Stimulated activated naive CD4-positive, alpha-beta T cell (primary cell): ENCODE results near the gene CCT2.

Experiments used
- DNase-seq, 6 experiments: peaks; one replicate each; lab custom pipeline; 2025; lab: John Stamatoyannopoulos, UW

The CCT2 gene

DNA sequence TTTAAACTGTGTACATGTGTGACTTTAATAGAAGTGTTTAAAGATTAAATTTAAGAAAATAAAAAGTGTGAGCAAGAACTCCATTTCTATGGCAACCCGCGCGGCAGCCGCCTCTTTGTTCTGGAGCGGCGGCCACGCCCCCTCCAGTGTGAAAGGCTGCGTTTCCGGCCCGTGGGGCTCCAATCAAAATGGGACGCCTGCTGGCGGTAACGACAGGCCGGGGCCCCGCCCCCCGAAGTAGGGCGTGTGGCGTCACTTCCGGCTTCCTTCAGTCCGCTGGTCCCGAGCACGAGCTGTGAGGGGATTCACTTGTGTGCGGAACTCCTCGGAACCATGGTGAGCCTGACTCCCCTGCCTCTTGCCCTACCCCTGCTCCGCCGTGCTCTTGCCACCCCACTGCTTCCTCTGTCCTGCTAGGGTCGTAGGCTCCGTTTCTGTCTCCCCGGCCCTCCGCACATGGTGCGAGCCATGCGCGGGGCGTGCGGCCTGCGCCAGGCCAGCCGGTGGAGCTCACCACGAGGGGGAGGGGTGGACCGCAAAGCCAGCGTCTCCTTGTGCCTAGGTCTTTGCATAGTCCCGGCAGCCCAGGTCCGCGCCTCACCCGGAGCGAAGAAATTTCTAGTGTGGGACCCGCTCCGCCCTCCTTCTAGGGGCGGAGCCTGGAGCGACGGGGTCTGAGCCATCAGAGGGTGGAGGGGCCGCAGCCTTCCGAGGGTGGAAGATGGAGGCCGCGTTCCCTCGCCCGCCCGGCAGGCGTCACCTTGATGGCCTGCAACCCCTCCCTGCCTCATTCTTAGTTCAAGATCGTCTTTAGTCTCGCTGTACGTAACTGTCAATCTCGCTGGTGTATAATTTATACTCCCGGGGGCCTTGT is at the start of gene CCT2:
CCT2 (plus strand) TSS at position 271 of the 874 bp plus-strand sequence; CDS start at position 334, 63 bp downstream.
- DNase-seq = peak; percentile 89 to 96 (median 94)

DNA sequence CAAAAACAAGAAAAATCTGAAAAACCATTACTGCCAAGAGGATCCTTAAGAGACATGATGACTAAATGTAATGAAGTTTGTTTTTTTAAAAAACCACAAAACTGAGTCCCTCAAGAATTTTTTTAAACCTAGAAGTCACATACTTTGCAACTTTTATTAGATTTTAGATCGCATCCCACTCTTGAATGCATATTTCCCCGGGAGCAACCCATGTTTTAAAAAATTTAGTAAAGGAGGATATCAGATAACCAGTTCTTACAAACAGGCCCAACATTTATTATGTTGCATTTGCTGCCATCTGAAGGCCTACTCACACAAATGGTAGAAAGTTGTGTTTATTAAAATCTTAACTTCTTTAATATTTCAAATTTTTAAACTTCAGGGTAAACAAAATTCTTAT is 44.3 kb upstream of the CCT2 start:
- no peak for DNase-seq

DNA sequence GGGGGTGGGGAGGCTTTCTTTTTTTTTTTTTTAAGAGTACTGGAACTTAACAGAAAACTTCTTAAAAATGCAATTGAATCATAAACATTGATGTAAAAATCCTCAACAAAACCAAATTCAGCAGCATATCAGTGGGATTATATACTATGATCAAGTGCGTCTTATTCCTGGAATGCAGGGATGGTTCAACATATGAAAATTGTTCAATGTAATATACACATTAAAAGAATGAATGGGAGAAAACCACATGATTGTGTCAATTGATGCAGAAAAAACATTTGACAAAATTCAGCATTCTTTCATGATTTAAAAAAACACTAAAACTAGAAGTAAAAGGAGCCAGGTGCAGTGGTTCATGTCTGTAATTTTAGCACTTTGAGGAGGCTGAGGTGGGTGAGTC is 41.2 kb upstream of the CCT2 start:
- no peak for DNase-seq

DNA sequence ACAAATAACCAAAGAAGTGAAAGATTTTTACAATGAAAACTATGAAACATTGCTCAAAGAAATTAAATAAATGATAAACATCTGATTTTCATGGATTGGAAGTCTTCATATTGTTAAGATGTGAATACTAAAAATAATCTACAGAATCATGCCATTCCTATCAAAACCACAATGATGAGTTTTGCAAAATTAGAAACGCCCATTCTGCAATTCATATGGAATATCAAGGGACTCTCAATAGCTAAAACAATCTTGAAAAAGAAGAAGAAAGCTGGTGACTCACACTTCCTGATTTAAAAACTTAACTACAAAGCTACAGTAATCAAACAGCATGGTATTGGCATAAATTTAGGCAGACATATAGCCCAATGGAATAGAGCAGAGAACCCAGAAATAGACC is 40.2 kb upstream of the CCT2 start:
- no peak for DNase-seq

DNA sequence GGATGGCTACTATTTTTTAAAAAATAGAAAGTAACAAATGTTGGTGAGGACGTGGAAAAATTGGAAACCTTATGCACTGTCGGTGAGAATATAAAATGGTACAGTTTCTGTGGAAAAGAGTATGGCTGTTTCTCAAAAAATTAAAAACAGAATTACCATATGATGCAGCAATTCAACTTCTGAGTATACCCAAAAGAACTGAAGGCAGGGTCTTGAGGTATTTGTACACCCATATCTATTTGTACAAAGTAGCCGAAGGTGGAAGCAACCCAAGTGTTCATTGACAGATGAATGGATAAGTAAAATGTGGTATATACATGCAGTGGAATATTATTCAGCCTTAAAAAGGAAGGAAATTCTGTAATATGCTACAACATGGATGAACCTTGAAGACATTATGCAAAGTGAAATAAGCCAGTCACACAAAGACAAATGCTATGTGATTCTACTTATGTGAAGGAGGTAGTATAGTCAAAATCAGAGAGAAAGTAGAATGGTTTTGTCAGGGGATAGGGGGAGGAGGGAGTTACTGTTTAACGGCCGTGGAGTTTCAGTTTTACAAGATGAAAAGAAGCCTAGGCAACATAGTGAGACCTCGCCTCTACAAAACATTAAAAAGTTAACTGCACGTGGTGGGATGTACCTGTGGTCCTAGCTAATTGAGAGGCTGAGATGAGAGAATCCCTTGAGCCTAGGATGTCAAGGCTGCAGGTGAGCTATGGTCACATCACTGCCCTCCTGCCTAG is 38.4 kb upstream of the CCT2 start:
- DNase-seq = no peak

DNA sequence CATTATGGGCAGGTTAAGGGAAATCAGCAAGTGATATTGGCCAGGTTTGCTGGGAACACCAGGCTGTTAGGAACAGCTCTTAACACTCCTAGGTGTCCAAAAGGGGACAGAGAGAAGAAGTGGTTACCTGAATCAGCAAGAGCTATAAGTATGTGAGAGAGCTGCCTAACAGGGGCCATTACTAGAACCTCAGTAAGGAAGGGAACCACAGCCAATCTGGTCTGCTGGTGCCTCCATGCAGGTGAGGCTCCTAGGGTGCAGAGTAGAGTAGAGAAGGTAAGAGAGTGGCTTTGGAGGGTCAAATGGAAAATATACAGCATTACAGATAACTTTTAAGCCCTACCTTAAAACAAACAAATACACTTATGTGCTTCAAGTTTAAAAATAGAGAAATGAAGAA is 36.6 kb upstream of the CCT2 start:
- DNase-seq = no peak

DNA sequence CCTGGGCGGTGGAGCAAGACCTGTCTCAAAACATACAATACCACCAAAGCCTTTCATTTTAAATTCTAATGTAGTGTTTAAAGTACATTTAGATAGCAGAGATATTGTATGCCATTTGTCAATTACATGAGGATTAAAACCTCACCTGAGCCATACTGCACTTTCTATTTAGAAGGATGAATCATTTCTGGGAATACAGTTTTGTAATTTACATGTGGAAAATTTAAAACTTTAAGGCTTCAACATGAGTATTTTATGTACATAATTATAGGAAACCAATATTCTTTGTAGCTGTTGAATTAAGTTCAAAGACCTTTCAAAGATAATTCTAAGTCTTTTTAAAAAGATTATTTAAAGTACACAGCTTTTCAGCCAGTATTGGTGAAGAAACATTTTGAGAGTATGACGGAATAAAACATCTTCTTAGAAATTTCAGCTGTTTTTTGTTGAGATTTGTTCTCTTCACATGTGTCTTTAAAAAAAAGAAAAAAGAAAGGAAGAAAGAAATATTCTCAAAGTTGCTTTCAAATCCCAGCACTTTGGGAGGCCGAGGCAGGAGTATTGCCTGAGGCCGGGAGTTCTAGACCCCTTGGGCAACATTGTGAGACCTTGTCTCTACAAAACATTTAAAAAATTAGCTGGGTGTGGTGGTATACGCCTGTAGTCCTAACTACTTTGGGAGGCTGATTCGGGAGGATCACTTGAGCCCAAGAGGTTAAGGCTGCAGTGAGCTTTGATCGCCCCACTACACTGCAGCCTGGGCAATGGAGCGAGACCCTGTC is 34.5 kb upstream of the CCT2 start:
- no peak for DNase-seq

DNA sequence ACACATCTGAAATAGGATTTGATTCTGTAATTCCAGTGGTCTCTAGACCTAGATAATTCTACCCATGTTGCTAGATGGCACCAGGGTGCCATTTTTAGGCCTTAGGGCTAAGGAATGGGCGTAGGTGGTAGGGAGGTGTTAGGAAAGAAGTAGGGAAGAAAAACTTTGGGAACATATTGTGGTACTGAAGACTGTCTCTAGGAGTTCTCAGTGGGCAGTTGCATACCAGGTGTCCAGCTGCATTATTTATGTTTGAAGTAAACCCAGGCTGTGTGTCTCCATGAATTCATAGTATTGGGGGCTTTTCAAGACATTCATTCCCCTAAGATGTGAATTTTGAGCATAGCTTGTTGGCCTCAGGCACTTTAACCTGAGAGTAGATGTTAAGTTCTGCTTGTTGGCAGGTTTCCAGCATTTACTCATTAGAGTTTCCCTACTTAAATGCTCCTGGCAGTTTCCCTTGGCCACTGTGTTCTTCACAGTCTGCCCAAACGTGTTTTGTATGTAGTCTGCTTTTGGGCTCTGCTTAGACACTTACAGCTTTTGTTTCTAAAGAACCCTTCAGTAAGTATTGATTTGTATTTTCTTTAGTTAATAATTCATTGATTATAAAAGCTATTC is 31.5 kb upstream of the CCT2 start:
- DNase-seq = no peak

DNA sequence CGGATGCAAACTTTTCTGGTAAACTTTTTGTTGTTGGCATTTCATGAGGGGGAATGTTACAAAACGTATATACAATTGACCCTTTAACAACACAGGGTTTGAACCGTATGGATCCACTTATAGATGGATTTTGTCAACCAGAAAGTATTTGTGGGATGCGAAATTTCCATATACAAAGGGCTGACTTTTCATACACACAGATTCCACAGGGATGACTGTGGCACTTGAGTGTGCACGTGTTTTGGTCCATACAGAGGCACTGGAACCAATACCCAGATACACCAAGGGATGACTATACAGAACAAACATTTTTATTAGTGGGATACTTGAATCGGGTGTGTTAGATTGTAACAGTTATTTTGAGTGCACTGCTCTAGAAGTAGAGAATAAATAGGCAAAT is 29.8 kb upstream of the CCT2 start:
- DNase-seq = no peak

DNA sequence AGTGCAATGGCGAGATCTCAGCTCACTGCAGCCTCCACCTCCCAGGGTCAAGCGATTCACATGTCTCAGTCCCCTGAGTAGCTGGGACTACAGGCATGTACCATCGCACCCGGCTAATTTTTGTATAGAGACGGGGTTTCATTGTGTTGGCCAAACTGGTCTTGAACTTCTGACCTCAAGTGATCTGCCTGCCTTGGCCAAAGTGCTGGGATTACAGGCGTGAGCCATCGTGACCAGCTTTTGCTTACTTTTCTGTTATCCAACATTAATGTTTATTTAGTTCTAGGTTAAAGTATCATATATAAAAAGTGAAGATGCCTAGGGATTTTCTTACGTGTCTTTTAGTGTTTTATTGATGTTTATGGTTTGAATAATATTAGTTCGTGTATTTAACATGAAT is 28.9 kb upstream of the CCT2 start:
- no peak for DNase-seq

DNA sequence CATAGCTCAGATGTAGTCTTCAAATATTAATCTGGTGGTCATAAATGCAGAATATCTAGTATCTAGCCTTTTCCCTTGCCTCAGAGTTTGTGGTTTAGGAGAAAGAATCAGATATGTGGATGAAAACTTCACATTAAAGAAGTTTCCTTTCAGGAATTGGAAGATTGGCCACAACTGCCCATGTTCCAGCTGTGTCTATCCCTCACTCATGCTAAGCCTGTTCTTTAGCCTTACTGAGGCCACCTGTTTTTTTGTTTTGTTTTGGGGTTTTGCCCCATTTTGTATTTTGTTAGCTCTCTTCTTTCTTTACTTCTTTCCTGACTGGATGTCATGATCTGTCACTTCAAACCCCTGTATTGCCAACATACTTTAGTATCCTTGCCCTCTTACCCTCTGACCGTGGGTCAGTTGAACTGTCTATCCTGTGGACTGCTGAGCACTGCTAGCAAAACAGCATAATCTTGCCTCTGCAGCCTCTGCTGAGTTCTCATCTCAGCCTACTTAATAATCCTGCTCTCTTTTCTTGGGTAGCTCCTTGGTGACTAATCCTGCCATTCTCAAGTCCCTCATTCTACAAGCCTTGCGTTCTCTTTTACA is 22.0 kb upstream of the CCT2 start:
- DNase-seq = no peak

DNA sequence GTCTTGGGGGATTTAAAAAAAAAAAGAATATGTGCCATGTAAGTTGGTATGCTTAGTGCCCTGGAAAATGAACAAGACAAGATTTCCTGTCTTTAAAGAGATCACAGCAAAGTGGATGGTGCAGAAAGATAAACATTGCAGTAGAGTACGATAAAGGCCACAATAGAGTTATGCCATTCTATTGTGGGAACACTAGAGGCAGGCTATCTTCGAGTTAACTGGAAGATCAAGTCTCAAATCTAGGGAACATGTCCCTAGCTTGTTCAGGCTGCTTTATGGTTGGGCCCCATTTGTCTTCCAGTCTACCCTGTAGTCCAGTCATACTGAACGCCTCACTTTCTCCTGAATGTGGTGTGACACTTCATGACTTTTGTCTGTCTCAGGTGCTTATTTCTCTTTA is 18.7 kb upstream of the CCT2 start:
- DNase-seq = no peak

DNA sequence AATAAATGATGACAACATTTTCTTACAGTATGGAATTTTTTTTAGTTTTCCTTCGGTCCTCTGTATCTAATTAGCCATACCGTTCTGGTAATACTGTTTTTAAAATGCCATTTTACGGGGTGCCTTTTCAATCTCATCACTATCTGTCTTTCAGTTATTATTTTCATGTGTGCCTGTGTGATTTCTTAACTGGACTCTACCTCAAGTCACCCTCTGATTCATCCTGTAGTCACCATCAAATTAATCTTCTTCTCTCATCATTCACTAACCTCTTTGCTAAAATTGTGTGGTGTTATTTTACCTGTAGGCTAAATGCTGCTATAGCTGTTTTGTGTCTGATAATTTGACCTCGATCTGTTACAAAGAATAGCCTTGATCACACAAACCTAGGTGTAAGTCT is 16.0 kb upstream of the CCT2 start:
- DNase-seq = no peak

DNA sequence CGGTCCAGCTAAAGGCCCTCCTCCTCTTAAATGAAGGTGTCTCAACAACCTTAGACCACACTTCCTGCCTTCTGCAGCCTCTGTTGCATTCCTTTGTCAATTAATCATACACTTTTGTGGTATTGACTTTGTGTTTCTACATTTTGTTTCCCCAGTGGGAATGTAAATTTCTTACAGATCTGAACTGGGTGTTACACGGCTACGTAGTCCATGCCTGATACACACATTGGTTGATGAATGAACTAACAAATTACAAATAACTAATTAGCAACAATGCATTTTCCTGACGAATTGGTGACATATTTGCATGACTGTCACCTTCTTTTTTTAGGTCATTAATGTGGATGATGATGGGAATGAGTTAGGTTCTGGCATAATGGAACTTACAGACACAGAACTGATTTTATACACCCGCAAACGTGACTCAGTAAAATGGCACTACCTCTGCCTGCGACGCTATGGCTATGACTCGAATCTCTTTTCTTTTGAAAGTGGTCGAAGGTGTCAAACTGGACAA is 15.2 kb upstream of the CCT2 start:
- DNase-seq = no peak

DNA sequence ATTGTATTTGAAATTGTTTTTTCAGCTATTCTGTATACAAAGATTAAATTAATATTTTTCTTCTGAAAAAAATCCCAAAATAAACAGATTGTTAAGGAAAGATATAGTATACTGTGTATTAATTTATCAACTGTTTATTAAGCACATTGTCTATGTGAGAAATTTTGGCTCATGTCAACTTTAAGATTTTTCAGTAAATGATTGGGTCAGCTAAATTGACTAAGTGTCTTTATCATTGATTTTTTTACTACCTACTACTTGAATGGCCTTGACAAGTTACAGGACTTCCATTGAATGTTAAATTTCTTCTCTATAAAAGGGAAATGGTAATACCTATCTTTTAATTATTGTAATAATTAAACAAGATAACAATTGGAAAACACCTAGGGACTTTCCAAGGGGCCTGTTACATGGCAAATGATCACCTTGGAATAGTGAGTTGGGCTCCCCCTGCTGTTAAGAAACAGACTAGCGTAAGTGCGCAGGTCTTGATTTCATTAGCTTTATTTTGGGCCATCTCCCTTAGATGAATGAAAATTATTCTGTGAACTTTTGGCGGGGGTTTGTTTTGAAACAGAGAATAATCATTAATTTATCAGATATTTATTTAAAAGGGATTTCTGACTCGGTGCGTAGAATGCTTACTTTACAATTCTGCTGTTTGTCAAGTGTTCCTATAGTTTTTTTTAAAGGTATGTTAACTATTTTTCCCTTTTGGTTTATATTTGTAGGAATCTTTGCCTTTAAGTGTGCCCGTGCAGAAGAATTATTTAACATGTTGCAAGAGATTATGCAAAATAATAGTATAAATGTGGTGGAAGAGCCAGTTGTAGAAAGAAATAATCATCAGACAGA is 14.5 kb upstream of the CCT2 start:
- peak; percentile 6 to 68 (median 51) for DNase-seq

DNA sequence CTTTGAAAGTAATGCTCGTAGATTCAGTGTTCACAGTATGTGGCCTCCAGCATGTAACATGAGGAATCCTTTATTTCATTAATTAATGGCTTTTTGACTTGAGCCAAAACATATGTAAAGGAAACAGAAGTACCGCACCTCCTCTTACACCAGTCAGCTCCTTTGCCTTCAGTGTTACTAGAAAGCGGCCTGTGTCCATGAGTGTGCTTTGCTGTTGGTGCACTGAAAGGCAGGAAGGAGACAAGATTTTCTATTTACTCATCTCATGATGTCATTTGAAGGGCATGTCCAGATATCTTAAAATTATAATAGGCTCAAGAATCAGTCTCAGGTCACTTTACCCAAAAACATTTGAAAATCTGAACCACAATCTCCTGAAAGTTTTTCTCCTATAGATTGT is 9.9 kb upstream of the CCT2 start:
- DNase-seq = no peak

DNA sequence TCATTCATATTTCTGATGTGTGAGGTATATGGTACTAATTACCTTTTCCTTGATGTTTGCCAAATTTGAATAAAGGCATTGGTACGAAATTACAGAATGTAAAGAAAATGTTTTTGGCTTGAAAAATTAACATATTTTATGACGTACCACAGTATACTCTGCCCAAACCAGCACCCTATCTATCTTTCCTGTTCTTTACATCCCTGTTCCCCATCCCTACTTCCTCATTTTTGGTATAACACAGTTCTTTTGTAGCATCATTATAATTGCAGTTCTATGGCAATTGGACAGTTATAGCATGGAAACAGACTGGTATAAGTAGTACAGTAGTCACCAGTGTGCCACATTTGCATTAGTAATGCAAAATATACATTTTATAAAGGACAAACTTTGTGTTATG is 7.0 kb upstream of the CCT2 start:
- no peak for DNase-seq

DNA sequence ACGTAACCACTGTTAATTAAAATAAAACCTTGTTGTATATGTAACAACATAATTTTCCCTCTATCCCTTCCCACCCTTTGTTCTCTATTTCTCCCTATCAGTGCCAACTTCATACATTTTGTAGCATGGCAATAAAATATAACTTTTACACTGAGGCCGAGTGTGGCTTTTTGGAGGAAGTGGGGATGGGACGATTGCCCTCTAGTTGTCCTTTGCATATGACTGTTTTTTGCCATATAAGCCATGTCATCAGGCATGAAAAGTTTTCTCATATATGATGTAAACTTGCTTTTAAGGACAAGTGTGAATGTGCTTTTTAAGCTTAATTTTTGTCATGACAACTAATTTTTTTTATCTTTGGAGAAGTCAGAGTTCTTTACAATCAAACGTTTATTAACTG is 6.2 kb upstream of the CCT2 start:
- no peak for DNase-seq

DNA sequence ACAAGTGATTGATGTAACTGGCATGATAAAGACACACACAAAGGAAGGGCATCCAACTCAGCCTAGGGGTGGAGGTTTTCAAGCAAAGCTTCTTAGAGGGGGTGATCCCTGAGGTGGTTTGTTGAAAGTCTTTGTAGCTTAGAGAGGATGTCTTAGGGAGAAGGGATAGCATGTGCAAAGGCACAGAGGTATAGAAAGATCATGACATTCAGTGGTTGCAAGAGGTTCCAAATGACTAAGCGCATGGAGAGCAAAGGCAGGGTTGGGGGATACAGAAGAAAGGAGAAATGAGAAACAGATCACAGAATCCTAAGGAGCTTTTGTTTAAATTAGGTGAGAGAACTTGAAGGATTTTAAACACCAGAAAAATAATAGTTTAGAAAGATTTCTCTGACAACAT is 5.2 kb upstream of the CCT2 start:
- DNase-seq = no peak

DNA sequence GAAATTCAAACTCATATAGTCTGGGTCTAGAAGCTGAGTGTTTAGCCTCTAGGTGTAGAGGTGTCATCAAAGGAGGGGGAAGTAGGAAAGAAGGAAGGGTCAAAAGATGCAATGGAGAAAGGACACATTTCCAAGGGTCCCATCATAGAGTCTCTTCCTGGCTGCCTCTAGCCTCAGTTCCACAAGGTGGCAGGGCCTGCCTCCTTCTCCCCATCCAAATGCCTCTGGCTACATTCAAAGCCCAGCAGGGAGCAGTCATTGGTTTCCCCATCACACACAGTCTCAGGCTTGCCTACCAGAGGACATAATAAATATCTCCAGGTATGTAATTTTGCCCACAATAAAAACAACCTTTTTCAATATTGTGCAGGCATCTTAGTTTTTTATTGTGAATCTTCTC is 2.1 kb upstream of the CCT2 start:
- DNase-seq = no peak

DNA sequence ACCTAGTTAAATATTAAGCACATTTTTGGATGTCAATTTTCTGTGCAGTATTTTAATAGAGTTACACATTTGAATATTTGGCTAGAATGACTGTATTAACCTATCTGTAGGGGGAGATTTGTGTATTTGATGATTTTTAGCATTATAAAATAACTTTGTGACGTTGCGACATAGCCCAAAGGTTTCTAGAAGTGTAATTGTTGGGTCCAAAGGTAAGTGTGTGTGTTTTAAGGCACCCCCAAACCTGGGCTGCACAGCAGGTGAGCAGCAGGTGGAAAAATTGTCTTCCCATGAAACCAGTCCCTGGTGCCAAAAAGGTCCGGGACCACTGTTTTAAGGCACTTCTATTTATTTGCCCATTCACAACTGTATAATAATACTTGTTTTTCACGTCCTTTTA is 3.3 kb downstream of the CCT2 start:
- no peak for DNase-seq
